GM12878 (cell line): ENCODE results near the gene MEGF11. TPM values are rescaled to one million over a fixed set of nuclear protein-coding genes. Genes with fewer than 3 reads are reported as not detected.

ENCODE experiments used
- ATAC-seq: fragments of 200-7000 bp; cut with Tn5 transposase; 3 replicates; pipeline ENCODE4 v1.9.1; 2020; ENCODE audit warnings: mild to moderate bottlenecking, moderate library complexity
- BruUV-seq: library from RNA; stranded (reverse); fragments of 400-500 nt; replicated peaks from 2 replicates; lab custom pipeline; 2021; lab: Mats Ljungman, UMichigan
- CTCF ChIA-PET: fragments of 300-600 bp; sonication (Branson Sonifier 250); formaldehyde crosslinking; extraction: SDS; loops from one replicate; lab custom pipeline; 2021; ENCODE audit warnings: inconsistent platforms; lab: Yijun Ruan, JAX
- POLR2A ChIA-PET: fragments of 350-600 bp; formaldehyde crosslinking; extraction: SDS; loops from one replicate; lab custom pipeline; 2021; ENCODE audit warnings: inconsistent platforms; lab: Charles Lee
- RAD21 ChIA-PET: fragments of 300-600 bp; sonication (Branson Sonifier 250); formaldehyde crosslinking; loops from one replicate; lab custom pipeline; 2023; ENCODE audit warnings: antibody characterized with exemption; ENCODE audit not compliant: unreplicated experiment; lab: Charles Lee
- SMC1A ChIA-PET: fragments of 300-600 bp; sonication (Branson Sonifier 250); formaldehyde crosslinking; loops from one replicate; lab custom pipeline; 2023; ENCODE audit not compliant: unreplicated experiment, uncharacterized antibody; lab: Charles Lee
- DNase-seq: peaks from one replicate; pipeline ENCODE4 v3.0.0-alpha.2; 2011; ENCODE audit warnings: low read depth, low spot score
- FAIRE-seq: peaks from 3 replicates; lab custom pipeline; 2011; peaks lifted over from hg19 to GRCh38; lab: Jason Lieb, UNC
- H2AFZ ChIP-seq: 2 replicates; pipeline ENCODE4 v1.6.0; 2011; ENCODE audit warnings: low read depth, low read length, control low read depth; ENCODE audit not compliant: control insufficient read depth
- H3K27ac ChIP-seq: 2 replicates; pipeline ENCODE4 v1.5.1; 2011; ENCODE audit warnings: control low read depth; ENCODE audit not compliant: control insufficient read depth, insufficient read depth
- H3K27me3 ChIP-seq, 2 experiments: replicated peaks in 1 of 2; 2 replicates each; pipeline versions ENCODE4 v1.6.0 to v1.6.1; 2011; ENCODE audit warnings: low read length in 1 of 2; ENCODE audit not compliant: control insufficient read depth in 2 of 2, insufficient read depth in 2 of 2
- H3K36me3 ChIP-seq, 2 experiments: 2 replicates each; pipeline ENCODE4 v1.5.1; 2011; ENCODE audit warnings: low read length in 1 of 2; ENCODE audit not compliant: control insufficient read depth in 2 of 2, insufficient read depth in 2 of 2
- H3K4me1 ChIP-seq: 2 replicates; pipeline ENCODE4 v1.6.1; 2011; ENCODE audit warnings: mild to moderate bottlenecking, low read length, moderate library complexity, mixed read lengths; ENCODE audit not compliant: control insufficient read depth, insufficient read depth
- H3K4me2 ChIP-seq: 2 replicates; pipeline ENCODE4 v1.6.0; 2011; ENCODE audit warnings: control low read depth; ENCODE audit not compliant: control insufficient read depth, insufficient read depth
- H3K4me3 ChIP-seq: fragments of 200-600 bp; sonication (generic); 2 replicates; pipeline ENCODE4 v1.5.1; 2016
- H3K79me2 ChIP-seq: 2 replicates; pipeline ENCODE4 v1.6.0; 2011; ENCODE audit warnings: low read length; ENCODE audit not compliant: control insufficient read depth, insufficient read depth
- H3K9ac ChIP-seq: 2 replicates; pipeline ENCODE4 v1.8.0; 2011; ENCODE audit warnings: low read length, control low read depth, mixed read lengths; ENCODE audit not compliant: control insufficient read depth, insufficient read depth
- H3K9me3 ChIP-seq: replicated peaks from 3 replicates; pipeline ENCODE4 v1.5.1; 2011; ENCODE audit warnings: mild to moderate bottlenecking, low read length; ENCODE audit not compliant: control insufficient read depth, insufficient read depth
- H4K20me1 ChIP-seq: 2 replicates; pipeline ENCODE4 v1.6.0; 2011; ENCODE audit not compliant: control insufficient read depth, insufficient read depth
- BCL11A ChIP-seq: IDR thresholded peaks from 2 replicates; pipeline ENCODE4 v1.6.1; 2011; ENCODE audit warnings: low read depth, low read length
- CEBPB ChIP-seq, 2 experiments: fragments of 150-350 bp in 1 of 2; IDR thresholded peaks; 2 replicates each; pipeline ENCODE4 v1.6.1; 2012 to 2014; ENCODE audit warnings: low read depth in 2 of 2, low read length in 2 of 2, borderline replicate concordance in 1 of 2, inconsistent platforms in 1 of 2
- ESRRA ChIP-seq: IDR thresholded peaks from 2 replicates; pipeline ENCODE4 v1.6.1; 2012; ENCODE audit warnings: mild to moderate bottlenecking, low read length, improper control_type of control experiment
- FOXM1 ChIP-seq: IDR thresholded peaks from 2 replicates; pipeline ENCODE4 v1.6.1; 2012; ENCODE audit warnings: low read depth, mild to moderate bottlenecking, inconsistent platforms, low read length, moderate library complexity
- HDGF ChIP-seq: fragments of 450-650 bp; IDR thresholded peaks from 2 replicates; pipeline ENCODE4 v1.6.1; 2016; ENCODE audit warnings: antibody characterized with exemption
- LARP7 ChIP-seq: fragments of 450-650 bp; IDR thresholded peaks from 2 replicates; pipeline ENCODE4 v1.6.1; 2017; ENCODE audit warnings: mild to moderate bottlenecking
- MXI1 ChIP-seq: fragments of 150-350 bp; IDR thresholded peaks from 2 replicates; pipeline ENCODE4 v1.6.1; 2011; ENCODE audit warnings: low read depth, mild to moderate bottlenecking, inconsistent platforms, low read length, improper control_type of control experiment
- MYC ChIP-seq: IDR thresholded peaks from 2 replicates; pipeline ENCODE4 v1.6.1; 2011; ENCODE audit warnings: mild to moderate bottlenecking, low read length, moderate library complexity, inconsistent platforms; ENCODE audit not compliant: insufficient read depth, insufficient replicate concordance, insufficient read length, severe bottlenecking
- NR2C1 ChIP-seq: fragments of 450-650 bp; IDR thresholded peaks from 2 replicates; pipeline ENCODE4 v1.6.1; 2017; ENCODE audit warnings: antibody characterized with exemption, mild to moderate bottlenecking, moderate library complexity
- NR2F1 ChIP-seq: fragments of 450-650 bp; conservative IDR thresholded peaks from 2 replicates; pipeline ENCODE4 v1.6.1; 2017; ENCODE audit warnings: mild to moderate bottlenecking
- SRF ChIP-seq, 2 experiments: IDR thresholded peaks; 2 replicates each; pipeline ENCODE4 v1.6.1; 2011; ENCODE audit warnings: low read depth in 2 of 2, low read length in 2 of 2, mild to moderate bottlenecking in 1 of 2, moderate library complexity in 1 of 2
- ZZZ3 ChIP-seq: IDR thresholded peaks from 2 replicates; pipeline ENCODE4 v1.6.1; 2011; ENCODE audit warnings: low read depth; ENCODE audit not compliant: control insufficient read depth, insufficient read length
- WGBS: methylation state at CpG from one replicate; pipeline ENCODE4 v1.1.6; 2016; ENCODE audit warnings: low lambda C conversion rate; ENCODE audit not compliant: insufficient replicate concordance, insufficient coverage; ENCODE audit errors: missing lambda C conversion rate; 5-methylcytosine and 5-hydroxymethylcytosine counted together
- in situ Hi-C: fragments of 300-500 bp; cut with MboI; formaldehyde crosslinking; loops from 9 replicates; pipeline ENCODE4 v1.14.3; 2018; ENCODE audit warnings: mixed read lengths
- intact Hi-C: fragments of 100-400 bp; cut with micrococcal nuclease; formaldehyde crosslinking; loops from one replicate; pipeline ENCODE4 v1.14.2; 2022; ENCODE audit not compliant: unreplicated experiment
- polyA plus RNA-seq, 11 experiments: library from polyadenylated mRNA; depleted of rRNA in 4 of 11; unstranded in 6 of 11; stranded (reverse) in 5 of 11; fragments of >200 nt; fragmentation: Nextera tagmentation in 4 of 11; fragmentation: Illumina TruSeq in 1 of 11; extraction: Ambion mirVana in 4 of 11; extraction: Trizol in 1 of 11; gene quantifications; 1 replicate in 1 of 11; 2 replicates in 10 of 11; pipeline versions ENCODE4 v1.2.1 to v1.2.3, GENCODE V29; 2011 to 2016; ENCODE audit warnings: inconsistent platforms in 2 of 11, missing spikeins in 2 of 11, low read depth in 1 of 11
- total RNA-seq, 4 experiments: library from RNA; depleted of rRNA in 3 of 4; stranded (reverse); fragments of >200 nt in 3 of 4; fragmentation: Illumina TruSeq in 1 of 4; extraction: Trizol in 1 of 4; gene quantifications; 2 replicates each; pipeline versions ENCODE4 v1.2.1 to v1.2.3, GENCODE V29; 2013 to 2021
- TF ChIP-seq, protein P1 (sequence below), 3 experiments: IDR thresholded peaks in 2 of 3; conservative IDR thresholded peaks in 1 of 3; 2 replicates each; pipeline ENCODE4 v1.5.1; 2011; ENCODE audit warnings: low read depth in 3 of 3, low read length in 3 of 3, mild to moderate bottlenecking in 3 of 3, control low read depth in 2 of 3, moderate library complexity in 2 of 3, inconsistent platforms in 1 of 3, mixed read lengths in 1 of 3; ENCODE audit not compliant: control insufficient read depth in 2 of 3, insufficient read depth in 1 of 3; ENCODE audit errors: extremely low read depth in 1 of 3

MEGF11 gene
- total and polyA plus RNA-seq, 10 of the 15 experiments (the other 5 are each of a cell fraction or from before 2014, with no cell fraction given): 0.03 to 1.7 (median 0.49) TPM

DNA sequence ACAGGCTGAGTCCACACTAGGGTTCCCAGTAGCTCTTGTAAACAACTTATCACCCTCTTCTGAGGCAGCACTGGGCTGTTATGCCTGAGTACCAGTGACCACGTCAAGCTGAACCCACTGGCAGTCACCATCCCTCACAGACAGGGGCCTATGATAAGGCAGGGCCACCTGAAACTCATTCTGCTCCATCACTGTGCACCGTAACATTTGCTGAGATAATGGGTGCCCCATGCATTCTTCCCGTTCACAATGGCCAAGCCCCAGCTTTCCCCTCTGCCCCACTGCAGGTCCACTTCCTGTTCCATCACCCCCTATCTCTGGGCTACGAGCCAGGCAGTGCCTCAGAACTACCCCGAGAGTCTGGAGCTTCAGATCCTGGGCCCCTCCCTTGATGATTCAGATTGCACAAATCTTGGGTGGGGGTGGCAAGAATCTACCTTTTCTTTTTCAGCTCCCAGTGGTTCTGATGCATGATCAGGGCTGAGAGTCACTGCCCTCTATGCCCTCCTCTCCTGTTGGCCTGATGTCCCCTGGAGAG lies 226.2 kb downstream of the MEGF11 start:
- ATAC-seq (no peak; the same call in 2 of the 3 replicates), FAIRE-seq (no peak), DNase-seq (no peak)
- 11% methylated on average over 5 of the region's 5 CpGs for WGBS
- in situ Hi-C loops: no loop called here
- Histone ChIP-seq H3K4me3 (no peak overlapping the region), H3K9ac (no peak overlapping the region), H3K79me2 (no peaks in the 10 kb centered on the region), H3K4me1 (no peaks in the 10 kb centered on the region), H3K27ac (no peak overlapping the region), H3K36me3 (no peaks in the 10 kb centered on the region), H3K9me3 (no peaks in the 10 kb centered on the region; the same call in 2 of the 3 replicates), H3K27me3 (no peaks in the 10 kb centered on the region; a peak in 2 of 4 replicates), H3K4me2 (no peak overlapping the region), H2AFZ (no peak overlapping the region), H4K20me1 (no peaks in the 10 kb centered on the region)
- ChIA-PET POLR2A (no interaction called here), CTCF (interaction anchor here (1.7 kb wide), 1 partner anchor 58 kb away, joined by 4 read pairs; no protein-coding TSS in a partner anchor), SMC1A (interaction anchor here (1.1 kb wide), 1 partner anchor 10 kb away, joined by 5 read pairs; no protein-coding TSS in a partner anchor), RAD21 (interaction anchor here (1.1 kb wide), 1 partner anchor 110 kb away, joined by 3 read pairs; no protein-coding TSS in a partner anchor)
- TF ChIP-seq ZZZ3: no peak
- no peak for TF ChIP-seq LARP7
- TF ChIP-seq, protein P1, sequence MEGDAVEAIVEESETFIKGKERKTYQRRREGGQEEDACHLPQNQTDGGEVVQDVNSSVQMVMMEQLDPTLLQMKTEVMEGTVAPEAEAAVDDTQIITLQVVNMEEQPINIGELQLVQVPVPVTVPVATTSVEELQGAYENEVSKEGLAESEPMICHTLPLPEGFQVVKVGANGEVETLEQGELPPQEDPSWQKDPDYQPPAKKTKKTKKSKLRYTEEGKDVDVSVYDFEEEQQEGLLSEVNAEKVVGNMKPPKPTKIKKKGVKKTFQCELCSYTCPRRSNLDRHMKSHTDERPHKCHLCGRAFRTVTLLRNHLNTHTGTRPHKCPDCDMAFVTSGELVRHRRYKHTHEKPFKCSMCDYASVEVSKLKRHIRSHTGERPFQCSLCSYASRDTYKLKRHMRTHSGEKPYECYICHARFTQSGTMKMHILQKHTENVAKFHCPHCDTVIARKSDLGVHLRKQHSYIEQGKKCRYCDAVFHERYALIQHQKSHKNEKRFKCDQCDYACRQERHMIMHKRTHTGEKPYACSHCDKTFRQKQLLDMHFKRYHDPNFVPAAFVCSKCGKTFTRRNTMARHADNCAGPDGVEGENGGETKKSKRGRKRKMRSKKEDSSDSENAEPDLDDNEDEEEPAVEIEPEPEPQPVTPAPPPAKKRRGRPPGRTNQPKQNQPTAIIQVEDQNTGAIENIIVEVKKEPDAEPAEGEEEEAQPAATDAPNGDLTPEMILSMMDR (IDR thresholded peaks at IDR 0.05 in 2 of 3, conservative IDR thresholded peaks at IDR 0.05 in 1 of 3; ENCODE audit: control insufficient read depth in 2 of 3, extremely low read depth in 1 of 3, insufficient read depth in 1 of 3, low read depth in 3 of 3, low read length in 3 of 3): no peak
- TF ChIP-seq SRF (IDR thresholded peaks at IDR 0.05; ENCODE audit: low read depth in 2 of 2, low read length in 2 of 2): no peak
- TF ChIP-seq MYC: no peak
- no peak for TF ChIP-seq MXI1
- no peak for TF ChIP-seq NR2C1
- no peak for TF ChIP-seq ESRRA
- no peak for TF ChIP-seq FOXM1
- TF ChIP-seq NR2F1: no peak
- no peak for TF ChIP-seq CEBPB (IDR thresholded peaks at IDR 0.05; ENCODE audit: borderline replicate concordance in 1 of 2, low read depth in 2 of 2, low read length in 2 of 2)
- TF ChIP-seq BCL11A: no peak
- no peak for TF ChIP-seq HDGF
- intact Hi-C loops: no loop called here
- no TSS peak for BruUV-seq
